HEK293 (cell line): ENCODE measurements around the gene CCDC122.

Experiments used
- HOXC10 ChIP-seq: sonication (generic); formaldehyde crosslinking; IDR thresholded peaks from 2 replicates; pipeline ENCODE4 v1.8.1; 2023; ENCODE audit warnings: mild to moderate bottlenecking, missing genetic modification reagents
- REST ChIP-seq: fragments of 450-650 bp; formaldehyde crosslinking; IDR thresholded peaks from 2 replicates; pipeline ENCODE4 v1.5.1; 2016; ENCODE audit warnings: missing biosample characterization, missing genetic modification characterization
- TCF7L2 ChIP-seq: IDR thresholded peaks from 2 replicates; pipeline ENCODE4 v1.6.1; 2011; ENCODE audit warnings: low read depth, mild to moderate bottlenecking, inconsistent platforms, low read length, moderate library complexity, borderline replicate concordance
- ZBTB44 ChIP-seq: fragments of 450-650 bp; IDR thresholded peaks from 2 replicates; pipeline ENCODE4 v1.5.1; 2018; ENCODE audit warnings: missing biosample characterization, mild to moderate bottlenecking, missing genetic modification characterization
- ZFP3 ChIP-seq: fragments of 450-650 bp; formaldehyde crosslinking; IDR thresholded peaks from 2 replicates; pipeline ENCODE4 v1.5.1; 2016; ENCODE audit warnings: low read depth, missing biosample characterization, missing genetic modification characterization
- ZFP41 ChIP-seq: fragments of 450-650 bp; formaldehyde crosslinking; IDR thresholded peaks from 2 replicates; pipeline ENCODE4 v1.5.1; 2016; ENCODE audit warnings: missing biosample characterization, missing genetic modification characterization, borderline replicate concordance
- ZNF146 ChIP-seq: fragments of 450-650 bp; formaldehyde crosslinking; IDR thresholded peaks from 2 replicates; pipeline ENCODE4 v1.5.1; 2016; ENCODE audit warnings: missing biosample characterization, missing genetic modification characterization
- ZNF391 ChIP-seq: fragments of 450-650 bp; formaldehyde crosslinking; IDR thresholded peaks from 2 replicates; pipeline ENCODE4 v1.5.1; 2016; ENCODE audit warnings: low read depth, missing biosample characterization, missing genetic modification characterization, borderline replicate concordance
- ZNF776 ChIP-seq: fragments of 450-650 bp; formaldehyde crosslinking; IDR thresholded peaks from 2 replicates; pipeline ENCODE4 v1.5.0; 2017; ENCODE audit warnings: missing biosample characterization, missing genetic modification characterization, borderline replicate concordance
- ZXDB ChIP-seq: fragments of 450-650 bp; formaldehyde crosslinking; IDR thresholded peaks from 2 replicates; pipeline ENCODE4 v1.5.1; 2016; ENCODE audit warnings: missing biosample characterization, missing genetic modification characterization
- TF ChIP-seq, protein P1 (sequence below): fragments of 450-650 bp; formaldehyde crosslinking; IDR thresholded peaks from 2 replicates; pipeline ENCODE4 v1.5.1; 2016; ENCODE audit warnings: missing biosample characterization, missing genetic modification characterization

- TF ChIP-seq ZBTB44 (no peak), ZFP3 (tag by site-specific recombination) (no peak), TCF7L2 (no peak), REST (tag by site-specific recombination) (no peak), ZNF776 (tag by site-specific recombination) (no peak), HOXC10 (CRISPR knock-in tag) (no peak), ZFP41 (no peak), ZNF146 (tag by site-specific recombination) (no peak), ZXDB (no peak), ZNF391 (tag by site-specific recombination) (no peak)
- TF ChIP-seq, protein P1, sequence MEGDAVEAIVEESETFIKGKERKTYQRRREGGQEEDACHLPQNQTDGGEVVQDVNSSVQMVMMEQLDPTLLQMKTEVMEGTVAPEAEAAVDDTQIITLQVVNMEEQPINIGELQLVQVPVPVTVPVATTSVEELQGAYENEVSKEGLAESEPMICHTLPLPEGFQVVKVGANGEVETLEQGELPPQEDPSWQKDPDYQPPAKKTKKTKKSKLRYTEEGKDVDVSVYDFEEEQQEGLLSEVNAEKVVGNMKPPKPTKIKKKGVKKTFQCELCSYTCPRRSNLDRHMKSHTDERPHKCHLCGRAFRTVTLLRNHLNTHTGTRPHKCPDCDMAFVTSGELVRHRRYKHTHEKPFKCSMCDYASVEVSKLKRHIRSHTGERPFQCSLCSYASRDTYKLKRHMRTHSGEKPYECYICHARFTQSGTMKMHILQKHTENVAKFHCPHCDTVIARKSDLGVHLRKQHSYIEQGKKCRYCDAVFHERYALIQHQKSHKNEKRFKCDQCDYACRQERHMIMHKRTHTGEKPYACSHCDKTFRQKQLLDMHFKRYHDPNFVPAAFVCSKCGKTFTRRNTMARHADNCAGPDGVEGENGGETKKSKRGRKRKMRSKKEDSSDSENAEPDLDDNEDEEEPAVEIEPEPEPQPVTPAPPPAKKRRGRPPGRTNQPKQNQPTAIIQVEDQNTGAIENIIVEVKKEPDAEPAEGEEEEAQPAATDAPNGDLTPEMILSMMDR, result no peak
Observed at GRCh38 chr13:43787518-43787891, 92.0 kb downstream of the CCDC122 start.
